ENCODE data around the gene MED27. TPM values are rescaled to one million over a fixed set of nuclear protein-coding genes. Genes with fewer than 3 reads are reported as not detected.

MED27 gene
- polyA plus RNA-seq, 1 experiment = 36.9 TPM

DNA sequence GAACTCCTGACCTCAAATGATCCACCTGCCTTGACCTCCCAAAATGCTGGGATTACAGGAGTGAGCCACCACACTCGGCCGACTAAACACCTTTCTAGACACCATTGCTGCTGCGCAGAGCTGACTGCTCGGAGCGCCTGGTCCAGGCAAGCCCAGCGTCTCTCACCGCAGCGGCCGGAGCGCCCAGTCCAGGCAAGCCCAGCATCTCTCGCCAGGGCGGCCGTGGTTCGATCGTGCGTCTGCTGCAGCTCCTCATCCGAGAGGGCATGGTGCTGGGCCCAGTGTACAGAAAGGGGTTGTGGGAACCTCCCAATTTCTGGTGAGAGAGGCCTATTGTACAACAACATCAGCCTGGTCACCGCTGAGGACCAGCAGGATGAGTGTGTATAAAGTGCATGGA lies 230.3 kb downstream of the MED27 start:
- DNase-seq (ENCODE audit: low read depth) = no peak
- TF ChIP-seq, protein P1, sequence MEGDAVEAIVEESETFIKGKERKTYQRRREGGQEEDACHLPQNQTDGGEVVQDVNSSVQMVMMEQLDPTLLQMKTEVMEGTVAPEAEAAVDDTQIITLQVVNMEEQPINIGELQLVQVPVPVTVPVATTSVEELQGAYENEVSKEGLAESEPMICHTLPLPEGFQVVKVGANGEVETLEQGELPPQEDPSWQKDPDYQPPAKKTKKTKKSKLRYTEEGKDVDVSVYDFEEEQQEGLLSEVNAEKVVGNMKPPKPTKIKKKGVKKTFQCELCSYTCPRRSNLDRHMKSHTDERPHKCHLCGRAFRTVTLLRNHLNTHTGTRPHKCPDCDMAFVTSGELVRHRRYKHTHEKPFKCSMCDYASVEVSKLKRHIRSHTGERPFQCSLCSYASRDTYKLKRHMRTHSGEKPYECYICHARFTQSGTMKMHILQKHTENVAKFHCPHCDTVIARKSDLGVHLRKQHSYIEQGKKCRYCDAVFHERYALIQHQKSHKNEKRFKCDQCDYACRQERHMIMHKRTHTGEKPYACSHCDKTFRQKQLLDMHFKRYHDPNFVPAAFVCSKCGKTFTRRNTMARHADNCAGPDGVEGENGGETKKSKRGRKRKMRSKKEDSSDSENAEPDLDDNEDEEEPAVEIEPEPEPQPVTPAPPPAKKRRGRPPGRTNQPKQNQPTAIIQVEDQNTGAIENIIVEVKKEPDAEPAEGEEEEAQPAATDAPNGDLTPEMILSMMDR (IDR thresholded peaks at IDR 0.05; ENCODE audit: insufficient read depth, low read depth, low read length) = no peak
- Histone ChIP-seq H3K36me3 (ENCODE audit: control insufficient read depth, insufficient read depth, low read length) (no peaks in the 10 kb centered on the region), H3K4me3 (ENCODE audit: low read depth, low read length) (no peak overlapping the region), H3K27me3 (ENCODE audit: control insufficient read depth, insufficient read depth, low read length) (peaks cover 4% of the 10 kb centered on the region)
- POLR2A ChIA-PET = no interaction called here
- CTCF ChIA-PET = interaction anchor here (0.6 to 1.1 kb wide), 2 partner anchors 86 to 131 kb away, joined by 3 read pairs; no protein-coding TSS in a partner anchor

DNA sequence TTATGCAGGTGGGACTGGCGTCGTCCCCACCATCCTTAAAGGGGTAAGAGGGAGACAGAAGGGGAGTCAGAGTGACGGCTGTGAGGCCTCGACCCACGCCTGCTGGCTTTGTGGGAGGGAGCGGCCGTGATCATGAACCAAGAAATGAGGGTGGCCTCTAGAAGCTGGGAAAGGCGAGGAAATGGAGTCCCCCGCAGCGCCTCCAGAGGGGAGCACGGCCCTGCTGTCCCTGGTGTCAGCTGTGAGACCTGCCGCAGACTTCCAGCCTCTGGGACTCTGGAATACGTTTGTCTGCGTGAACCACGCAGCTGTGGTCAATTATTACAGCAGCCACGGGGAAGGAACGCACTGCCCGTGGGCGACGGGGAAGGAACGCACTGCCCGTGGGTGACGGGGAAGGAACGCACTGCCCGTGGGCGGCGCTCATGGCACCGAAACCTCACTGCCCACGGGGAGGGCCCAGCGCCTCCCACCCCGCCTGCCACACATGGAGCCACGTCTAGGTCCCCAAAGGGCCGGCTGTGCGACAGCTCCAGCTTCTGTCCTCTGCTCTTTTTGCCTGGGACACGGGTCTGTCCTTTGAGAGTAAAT lies 231.0 kb downstream of the MED27 start:
- Histone ChIP-seq H3K4me3 (ENCODE audit: low read depth, low read length) (no peak overlapping the region), H3K27me3 (ENCODE audit: control insufficient read depth, insufficient read depth, low read length) (peaks cover 5% of the 10 kb centered on the region), H3K36me3 (ENCODE audit: control insufficient read depth, insufficient read depth, low read length) (no peaks in the 10 kb centered on the region)
- TF ChIP-seq, protein P1 (IDR thresholded peaks at IDR 0.05; ENCODE audit: insufficient read depth, low read depth, low read length) = no peak
- no peak for DNase-seq (ENCODE audit: low read depth)
- ChIA-PET POLR2A (no interaction called here), CTCF (interaction anchor here (0.6 to 1.1 kb wide), 2 partner anchors 86 to 131 kb away, joined by 3 read pairs; no protein-coding TSS in a partner anchor)

DNA sequence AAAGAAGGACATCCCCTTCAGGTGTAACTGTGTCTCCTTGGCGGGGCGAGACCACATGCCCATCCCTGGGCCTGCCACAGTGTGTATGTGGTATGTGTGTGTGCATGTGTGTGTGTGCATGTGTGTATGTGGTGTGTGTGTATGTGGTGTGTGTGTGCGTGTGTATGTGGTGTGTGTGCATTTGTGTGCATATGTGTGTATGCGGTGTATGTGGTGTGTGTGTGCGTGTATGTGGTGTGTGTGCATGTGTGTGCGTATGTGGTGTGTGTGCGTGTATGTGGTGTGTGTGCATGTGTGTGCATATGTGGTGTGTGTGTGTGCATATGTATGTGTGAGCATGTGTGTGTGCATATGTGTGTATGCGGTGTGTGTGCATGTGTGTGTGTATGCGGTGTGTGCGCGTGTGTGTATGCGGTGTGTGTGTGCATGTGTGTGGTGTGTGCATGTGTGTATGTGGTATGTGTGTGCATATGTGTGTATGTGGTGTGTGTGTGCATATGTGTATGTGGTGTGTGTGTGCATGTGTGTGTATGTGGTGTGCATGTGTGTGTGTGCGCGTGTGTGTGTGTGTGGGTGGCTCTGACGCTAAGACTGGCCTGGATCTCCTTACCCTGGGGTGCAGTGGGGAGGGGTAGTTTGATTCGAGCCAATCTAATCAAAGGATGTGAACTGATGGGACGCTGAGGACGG lies 231.9 kb downstream of the MED27 start:
- TF ChIP-seq, protein P1 (IDR thresholded peaks at IDR 0.05; ENCODE audit: insufficient read depth, low read depth, low read length) = no peak
- POLR2A ChIA-PET = no interaction called here
- Histone ChIP-seq H3K36me3 (ENCODE audit: control insufficient read depth, insufficient read depth, low read length) (no peaks in the 10 kb centered on the region), H3K4me3 (ENCODE audit: low read depth, low read length) (no peak overlapping the region), H3K27me3 (ENCODE audit: control insufficient read depth, insufficient read depth, low read length) (peaks cover 9% of the 10 kb centered on the region)
- DNase-seq (ENCODE audit: low read depth) = no peak
- CTCF ChIA-PET = no interaction called here

DNA sequence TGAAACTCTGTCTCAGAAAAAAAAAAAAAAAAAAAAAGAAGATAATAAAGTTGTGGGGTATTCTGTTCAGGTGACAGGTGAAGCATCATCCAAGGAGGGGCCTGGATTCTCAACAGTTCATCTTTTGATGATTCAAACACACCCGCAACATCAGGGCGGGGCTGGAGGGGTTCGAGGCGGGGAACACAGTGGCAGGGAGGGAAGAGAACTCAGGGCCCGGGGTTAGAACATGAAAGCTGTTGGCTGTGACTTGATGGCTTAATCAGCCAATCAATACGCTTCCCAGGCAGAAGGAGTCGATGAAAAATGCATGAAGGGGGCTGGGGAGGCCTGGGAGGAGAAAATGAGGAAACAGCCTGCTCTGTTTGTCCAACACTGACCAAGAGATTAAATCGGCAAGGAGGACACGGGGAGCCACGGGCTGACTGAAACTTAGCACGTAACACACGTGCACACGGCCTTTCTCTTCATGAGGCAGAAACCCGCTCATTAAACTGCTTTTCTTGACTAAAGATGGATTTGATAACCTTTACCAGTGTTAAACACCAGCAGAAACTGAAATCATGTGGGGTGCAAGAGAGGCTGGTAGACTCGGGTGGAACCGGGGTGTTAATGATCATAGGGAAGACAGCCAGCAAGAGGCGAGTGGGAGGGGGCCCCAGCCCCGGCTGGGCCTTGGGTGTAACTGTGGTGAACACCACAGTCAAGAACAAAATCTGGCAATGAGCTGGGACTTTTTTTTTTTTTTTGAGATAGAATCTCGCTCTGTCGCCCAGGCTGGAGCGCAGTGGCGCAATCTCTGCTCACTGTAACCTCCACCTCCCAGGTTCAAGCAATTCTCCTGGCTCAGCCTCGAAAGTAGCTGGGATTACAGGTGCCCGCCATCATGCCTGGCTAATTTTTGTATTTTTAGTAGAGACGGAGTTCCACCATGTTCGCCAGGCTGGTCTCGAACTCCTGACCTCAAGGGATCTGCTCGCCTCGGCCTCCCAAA lies 234.1 kb downstream of the MED27 start:
- H3K4me3 ChIP-seq (ENCODE audit: low read depth, low read length) = no peak overlapping the region
- no peaks in the 10 kb centered on the region for H3K36me3 ChIP-seq (ENCODE audit: control insufficient read depth, insufficient read depth, low read length)
- peaks cover 16% of the 10 kb centered on the region for H3K27me3 ChIP-seq (ENCODE audit: control insufficient read depth, insufficient read depth, low read length)
- ChIA-PET CTCF (no interaction called here), POLR2A (no interaction called here)
- DNase-seq (ENCODE audit: low read depth) = no peak
- TF ChIP-seq, protein P1 (IDR thresholded peaks at IDR 0.05; ENCODE audit: insufficient read depth, low read depth, low read length) = no peak

DNA sequence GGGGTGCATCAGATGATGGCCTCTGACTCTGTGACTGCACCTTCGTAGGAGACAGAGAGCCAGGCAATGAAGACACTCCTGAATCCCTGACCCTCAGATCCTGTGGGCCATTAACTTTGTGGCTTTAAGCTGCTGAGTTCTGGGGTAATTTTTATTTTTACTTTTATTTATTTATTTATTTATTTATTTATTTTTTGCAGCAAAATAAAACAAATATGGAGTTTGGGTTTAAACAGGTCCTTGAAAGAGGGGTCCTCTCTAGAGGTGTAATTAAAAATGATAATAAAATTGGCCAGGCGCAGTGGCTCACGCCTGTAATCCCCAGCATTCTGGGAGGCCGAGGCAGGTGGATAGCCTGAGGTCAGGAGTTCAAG lies 234.9 kb downstream of the MED27 start:
- DNase-seq (ENCODE audit: low read depth) = no peak
- Histone ChIP-seq H3K4me3 (ENCODE audit: low read depth, low read length) (no peak overlapping the region), H3K27me3 (ENCODE audit: control insufficient read depth, insufficient read depth, low read length) (peaks cover 16% of the 10 kb centered on the region), H3K36me3 (ENCODE audit: control insufficient read depth, insufficient read depth, low read length) (no peaks in the 10 kb centered on the region)
- ChIA-PET POLR2A (no interaction called here), CTCF (no interaction called here)
- TF ChIP-seq, protein P1 (IDR thresholded peaks at IDR 0.05; ENCODE audit: insufficient read depth, low read depth, low read length) = no peak
